Thoracic aorta (tissue), 2 donors: ENCODE results near the gene SGPL1. TPM values are rescaled to one million over a fixed set of nuclear protein-coding genes. Genes with fewer than 3 reads are reported as not detected.

Source experiments
- ATAC-seq: fragments of 150-250 bp; one replicate; pipeline ENCODE4 v1.8.0; 2017; ENCODE audit warnings: low read depth; ENCODE audit not compliant: insufficient number of reproducible peaks, low FRiP score
- DNase-seq: peaks from one replicate; pipeline ENCODE4 v3.0.0-alpha.2; 2020; ENCODE audit warnings: low spot score
- H3K27ac ChIP-seq, 2 donors: fragments of 200-600 bp; sonication (generic); 1 replicate in 1 of 2; 2 replicates in 1 of 2; pipeline ENCODE4 v1.5.1; 2016; ENCODE audit warnings: mild to moderate bottlenecking in 2 of 2, moderate library complexity in 2 of 2
- H3K27me3 ChIP-seq: fragments of 200-600 bp; sonication (generic); replicated peaks from 2 replicates; pipeline ENCODE4 v1.6.0; 2016; ENCODE audit warnings: mild to moderate bottlenecking; ENCODE audit not compliant: insufficient read depth
- H3K36me3 ChIP-seq: fragments of 200-600 bp; sonication (generic); one replicate; pipeline ENCODE4 v1.5.1; 2016
- H3K4me1 ChIP-seq, 2 donors: fragments of 200-600 bp; sonication (generic); 1 replicate in 1 of 2; 2 replicates in 1 of 2; pipeline versions ENCODE4 v1.5.1 to v1.6.0; 2016; ENCODE audit warnings: low read depth in 2 of 2, mild to moderate bottlenecking in 1 of 2; ENCODE audit not compliant: control insufficient read depth in 1 of 2
- H3K4me3 ChIP-seq: fragments of 200-600 bp; sonication (generic); 2 replicates; pipeline ENCODE4 v1.5.1; 2016; ENCODE audit warnings: mild to moderate bottlenecking
- H3K9me3 ChIP-seq: fragments of 200-600 bp; sonication (generic); 2 replicates; pipeline ENCODE4 v1.5.1; 2016
- total RNA-seq, 2 donors: library from RNA; depleted of rRNA; stranded (reverse); fragments of >200 nt; gene quantifications; one replicate each; pipeline versions ENCODE4 v1.1.0 to v1.2.3, GENCODE V29; 2016
- TF ChIP-seq, protein P1 (sequence below): fragments of 200-600 bp; sonication (generic); IDR thresholded peaks from one replicate; pipeline ENCODE4 v1.5.1; 2019; ENCODE audit warnings: antibody characterized with exemption

The SGPL1 gene
- total RNA-seq, 2 donors from 2014 or later = 15.0 to 26.0 TPM

DNA sequence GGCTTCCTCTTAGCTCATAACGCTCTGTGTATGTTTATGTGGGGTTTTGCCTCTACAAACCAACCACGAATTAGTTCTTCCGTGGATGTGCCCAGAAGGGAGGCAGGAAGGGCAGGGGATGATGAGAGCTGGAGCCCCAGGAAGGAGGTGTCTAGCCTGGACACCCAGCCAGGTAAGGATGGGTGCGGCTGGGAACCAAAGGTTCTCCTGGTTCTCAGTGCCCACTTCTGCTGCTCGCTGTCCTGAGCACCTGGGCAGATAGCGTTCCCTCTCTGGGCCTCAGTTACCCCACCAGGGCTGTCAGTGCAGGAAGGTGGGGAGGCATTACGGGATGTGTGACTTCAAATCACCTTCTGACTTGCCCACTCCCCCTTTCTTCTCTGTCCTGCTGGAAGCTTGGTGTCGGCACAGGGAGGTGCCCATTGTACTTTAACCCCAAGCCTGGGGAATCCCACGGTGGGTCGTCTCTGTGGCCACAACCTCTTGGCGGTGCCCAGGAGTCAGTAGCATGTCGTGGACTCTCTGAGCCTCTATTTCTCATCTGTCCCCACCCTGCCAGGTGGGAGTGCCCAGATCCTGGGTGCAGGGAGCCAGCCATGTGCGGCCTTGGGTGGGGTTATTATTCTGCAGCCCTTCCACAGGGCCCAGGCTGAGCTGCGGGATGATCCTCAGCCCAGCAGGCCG lies 91.3 kb downstream of the SGPL1 start:
- no peak for DNase-seq
- Histone ChIP-seq H3K27me3 (no peaks in the 10 kb centered on the region), H3K36me3 (no peaks in the 10 kb centered on the region), H3K4me1 (no peaks in the 10 kb centered on the region), H3K9me3 (no peaks in the 10 kb centered on the region), H3K27ac (no peak overlapping the region), H3K4me3 (no peak overlapping the region)
- TF ChIP-seq, protein P1, sequence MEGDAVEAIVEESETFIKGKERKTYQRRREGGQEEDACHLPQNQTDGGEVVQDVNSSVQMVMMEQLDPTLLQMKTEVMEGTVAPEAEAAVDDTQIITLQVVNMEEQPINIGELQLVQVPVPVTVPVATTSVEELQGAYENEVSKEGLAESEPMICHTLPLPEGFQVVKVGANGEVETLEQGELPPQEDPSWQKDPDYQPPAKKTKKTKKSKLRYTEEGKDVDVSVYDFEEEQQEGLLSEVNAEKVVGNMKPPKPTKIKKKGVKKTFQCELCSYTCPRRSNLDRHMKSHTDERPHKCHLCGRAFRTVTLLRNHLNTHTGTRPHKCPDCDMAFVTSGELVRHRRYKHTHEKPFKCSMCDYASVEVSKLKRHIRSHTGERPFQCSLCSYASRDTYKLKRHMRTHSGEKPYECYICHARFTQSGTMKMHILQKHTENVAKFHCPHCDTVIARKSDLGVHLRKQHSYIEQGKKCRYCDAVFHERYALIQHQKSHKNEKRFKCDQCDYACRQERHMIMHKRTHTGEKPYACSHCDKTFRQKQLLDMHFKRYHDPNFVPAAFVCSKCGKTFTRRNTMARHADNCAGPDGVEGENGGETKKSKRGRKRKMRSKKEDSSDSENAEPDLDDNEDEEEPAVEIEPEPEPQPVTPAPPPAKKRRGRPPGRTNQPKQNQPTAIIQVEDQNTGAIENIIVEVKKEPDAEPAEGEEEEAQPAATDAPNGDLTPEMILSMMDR = no peak
- no peak for ATAC-seq

DNA sequence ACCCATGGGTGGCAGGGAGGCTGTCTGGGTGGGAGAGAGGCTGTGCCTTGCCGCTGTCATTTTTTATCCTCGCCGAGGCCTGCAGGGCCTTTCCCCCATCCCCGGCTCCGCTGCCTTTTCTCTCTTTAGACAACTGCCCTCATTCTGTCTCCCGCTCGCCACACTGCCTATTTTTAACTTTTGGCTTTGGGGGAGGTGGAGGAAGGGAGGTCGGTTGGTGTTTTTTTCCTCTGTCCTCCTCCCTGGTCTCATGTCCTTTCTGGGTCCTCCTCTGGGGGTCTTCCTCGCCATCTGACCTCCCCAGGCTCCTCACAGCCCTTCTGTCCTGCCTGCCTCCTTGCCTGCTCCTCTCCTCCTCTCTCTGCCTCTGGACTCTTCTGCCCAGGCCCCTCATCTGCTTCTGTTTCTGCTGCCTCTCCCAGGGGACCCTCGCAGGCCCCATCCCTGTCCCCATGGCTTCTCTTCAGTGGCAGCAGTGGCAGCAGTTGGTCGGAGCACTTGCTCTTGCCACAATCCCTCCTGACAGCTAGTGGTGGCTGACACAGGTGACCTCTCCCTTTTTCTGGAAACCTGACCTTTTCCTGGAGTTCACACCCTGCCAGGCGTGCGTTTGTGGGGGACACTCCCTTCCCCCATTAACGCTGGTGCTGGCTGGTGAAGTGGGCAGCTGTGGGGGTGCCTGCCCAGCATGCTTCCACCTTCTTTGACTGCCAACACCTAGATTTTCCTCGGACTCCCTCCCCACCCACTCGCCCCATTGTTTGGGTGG lies 92.1 kb downstream of the SGPL1 start:
- no peaks in the 10 kb centered on the region for H3K4me1 ChIP-seq
- H3K27ac ChIP-seq = no peak overlapping the region
- H3K36me3 ChIP-seq = no peaks in the 10 kb centered on the region
- TF ChIP-seq, protein P1 = no peak
- H3K27me3 ChIP-seq = no peaks in the 10 kb centered on the region
- no peaks in the 10 kb centered on the region for H3K9me3 ChIP-seq
- no peak for ATAC-seq
- DNase-seq = no peak
- no peak overlapping the region for H3K4me3 ChIP-seq

DNA sequence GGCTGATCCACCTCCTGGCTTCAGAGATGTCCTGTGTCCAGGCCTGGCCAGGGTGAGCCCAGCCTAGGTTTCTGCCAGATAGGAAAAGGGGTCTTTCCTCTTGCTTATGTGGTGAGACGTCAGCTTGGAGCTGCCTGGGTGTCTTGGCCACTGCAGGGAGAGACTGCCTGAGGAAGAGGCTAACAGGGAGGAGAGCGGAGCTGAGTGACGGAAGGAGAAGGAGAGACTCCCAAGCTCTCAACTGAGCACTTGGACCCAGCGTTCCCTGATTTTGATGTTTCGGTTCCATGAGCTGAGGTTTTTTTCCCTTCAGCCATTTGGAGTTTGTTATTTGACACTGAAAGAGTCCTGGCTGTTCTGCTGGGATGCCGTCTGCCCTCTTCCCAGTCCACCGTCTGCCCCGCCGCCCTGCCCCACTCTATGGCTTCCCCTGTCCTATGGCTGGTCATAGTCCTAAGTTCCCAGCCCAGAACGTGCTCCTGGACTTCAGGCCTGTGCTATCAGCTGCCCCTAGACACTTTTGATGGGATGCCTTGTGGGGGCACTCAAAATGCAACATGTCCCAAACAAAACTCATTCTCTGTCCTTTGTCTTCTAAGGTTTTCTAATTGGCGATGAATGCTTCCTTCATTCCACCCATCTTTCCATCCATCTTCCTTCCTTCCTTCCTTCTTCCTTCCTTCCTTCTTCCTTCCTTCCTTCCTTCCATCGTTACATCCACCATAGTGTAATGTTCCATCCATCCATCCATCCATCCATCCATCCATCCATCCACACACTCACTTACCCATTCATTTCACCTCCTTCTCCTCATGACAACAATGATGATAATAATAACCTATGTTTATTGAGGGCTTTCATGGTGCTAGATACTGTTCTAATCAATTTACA lies 92.9 kb downstream of the SGPL1 start:
- Histone ChIP-seq H3K27ac (no peak overlapping the region), H3K27me3 (no peaks in the 10 kb centered on the region)

DNA sequence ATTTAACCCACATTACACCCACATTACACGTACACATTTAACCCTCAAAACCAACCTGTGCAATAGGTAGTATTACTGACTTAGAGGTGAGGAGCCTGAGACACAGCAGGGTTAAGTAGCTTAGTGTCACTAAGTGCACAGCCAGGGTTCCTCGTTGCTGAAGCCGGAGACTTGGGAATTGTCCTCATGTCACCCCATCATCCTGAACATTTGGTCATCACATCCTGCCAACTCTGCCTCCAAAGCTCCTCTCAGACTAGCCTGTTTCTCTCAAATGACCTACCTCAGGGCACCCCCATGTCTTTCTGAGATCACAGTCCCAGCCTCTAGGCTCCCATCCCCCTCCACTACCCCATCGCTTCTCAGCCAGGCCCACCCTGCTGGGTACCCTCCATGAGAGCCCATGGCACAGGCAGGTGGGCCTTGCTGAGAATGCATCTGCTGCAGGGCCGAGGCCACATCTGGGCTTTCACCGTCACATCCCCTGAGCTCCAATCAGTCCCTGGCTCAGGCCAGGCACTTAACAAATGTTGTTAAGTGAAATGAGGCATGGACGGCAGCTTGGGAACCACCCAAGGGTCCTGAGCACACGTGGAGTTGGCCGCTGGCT lies 93.7 kb downstream of the SGPL1 start:
- no peak for ATAC-seq
- H3K27ac ChIP-seq = no peak overlapping the region
- no peaks in the 10 kb centered on the region for H3K4me1 ChIP-seq
- TF ChIP-seq, protein P1 = no peak
- H3K9me3 ChIP-seq = no peaks in the 10 kb centered on the region
- H3K36me3 ChIP-seq = no peaks in the 10 kb centered on the region
- no peaks in the 10 kb centered on the region for H3K27me3 ChIP-seq
- H3K4me3 ChIP-seq = no peak overlapping the region
- DNase-seq = no peak

More for the DNA sequence above, 92.9 kb downstream of the SGPL1 start:
- no peak overlapping the region for H3K4me3 ChIP-seq
- H3K4me1 ChIP-seq = no peaks in the 10 kb centered on the region
- H3K9me3 ChIP-seq = no peaks in the 10 kb centered on the region
- DNase-seq (no peak), ATAC-seq (no peak)
- TF ChIP-seq, protein P1 = no peak
- no peaks in the 10 kb centered on the region for H3K36me3 ChIP-seq
